Non-pigmented ciliary epithelial cell (primary cell): ENCODE data around the gene STXBP5L.
"Not testable (repeated sequence)": the region's sequence is repeated elsewhere in the genome, so short reads cannot be mapped to it uniquely, and the experiment has no call there.

Experiments used
- DNase-seq: peaks from one replicate; pipeline ENCODE4 v3.0.0-alpha.2; 2010; ENCODE audit warnings: low read depth

Gene STXBP5L

DNA sequence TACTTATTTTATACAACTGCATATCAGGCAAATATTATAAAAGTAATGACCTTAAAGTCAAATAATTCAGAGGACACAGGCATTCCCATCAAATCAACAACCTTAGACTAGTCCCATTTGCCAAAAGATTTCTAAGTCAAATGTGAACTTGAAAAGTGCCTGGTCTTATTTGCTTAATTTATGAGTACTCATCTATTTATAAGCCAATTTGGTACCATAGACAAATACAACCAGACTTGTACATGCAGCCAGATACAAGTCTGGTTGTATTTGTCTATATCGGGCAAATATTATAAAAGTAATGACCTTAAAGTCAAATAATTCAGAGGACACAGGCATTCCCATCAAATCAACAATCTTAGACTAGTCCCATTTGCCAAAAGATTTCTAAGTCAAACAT is 322.2 kb downstream of the STXBP5L start:
- not testable (repeated sequence) for DNase-seq

DNA sequence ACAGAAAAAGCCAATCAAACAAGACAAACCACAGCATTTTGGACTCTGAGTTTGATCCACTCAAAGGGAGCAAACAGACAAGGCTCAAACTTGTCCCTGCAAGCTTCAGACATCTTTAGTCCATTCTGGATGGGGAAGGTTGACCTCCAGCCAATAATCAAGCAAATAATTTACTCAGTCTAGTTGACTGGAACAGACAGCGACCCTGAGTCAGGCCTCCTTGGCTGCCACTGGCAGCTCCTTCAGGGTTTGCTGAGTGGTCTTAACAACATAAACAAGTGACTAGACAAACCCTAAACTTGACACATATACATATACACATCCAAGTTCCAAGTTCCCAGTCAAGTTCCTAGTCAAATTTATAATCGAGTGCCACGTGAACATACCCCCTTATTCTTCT is 323.9 kb downstream of the STXBP5L start:
- no peak for DNase-seq

DNA sequence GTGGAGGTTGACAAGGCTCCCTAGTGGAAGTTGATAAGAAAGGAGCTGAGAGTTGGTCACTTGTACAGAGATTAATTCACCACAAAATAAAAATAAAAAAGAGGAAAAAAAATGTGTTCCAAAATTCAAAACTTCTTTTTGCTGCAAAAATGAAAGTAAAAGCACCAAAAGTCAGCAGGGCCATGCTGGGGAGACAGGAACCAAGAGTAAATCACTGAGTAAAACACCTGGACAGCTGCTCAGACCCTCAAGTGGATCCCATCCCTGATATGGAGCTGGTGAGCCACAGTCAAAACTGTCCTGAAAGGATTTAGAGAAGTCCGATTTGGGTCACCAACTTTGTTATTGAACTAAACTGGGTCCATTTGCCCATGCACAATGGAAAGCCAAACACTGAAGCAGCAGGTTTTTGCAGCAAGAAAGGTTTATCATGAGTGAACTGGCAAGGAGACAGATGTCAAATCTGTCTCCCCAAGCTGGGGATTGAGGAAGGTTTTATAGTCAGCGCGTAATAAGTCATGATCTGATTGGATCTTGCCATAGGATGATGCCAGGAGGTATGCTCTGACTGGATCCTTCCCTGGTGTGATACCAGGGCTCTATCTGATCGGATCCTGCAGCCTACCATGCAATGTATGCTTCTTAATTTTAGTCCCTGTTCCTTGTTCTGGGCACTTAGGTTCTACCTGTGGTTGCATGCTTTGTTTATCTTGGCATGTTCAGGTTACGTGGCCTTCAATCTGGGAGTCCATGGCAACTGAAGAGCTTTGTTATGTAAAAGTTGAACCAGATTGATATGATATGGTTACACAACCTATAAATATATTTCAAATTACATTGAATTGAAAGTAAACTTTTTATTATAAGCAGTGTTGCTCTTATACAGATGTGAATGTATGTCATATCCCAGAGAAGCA is 324.6 kb downstream of the STXBP5L start:
- no peak for DNase-seq

DNA sequence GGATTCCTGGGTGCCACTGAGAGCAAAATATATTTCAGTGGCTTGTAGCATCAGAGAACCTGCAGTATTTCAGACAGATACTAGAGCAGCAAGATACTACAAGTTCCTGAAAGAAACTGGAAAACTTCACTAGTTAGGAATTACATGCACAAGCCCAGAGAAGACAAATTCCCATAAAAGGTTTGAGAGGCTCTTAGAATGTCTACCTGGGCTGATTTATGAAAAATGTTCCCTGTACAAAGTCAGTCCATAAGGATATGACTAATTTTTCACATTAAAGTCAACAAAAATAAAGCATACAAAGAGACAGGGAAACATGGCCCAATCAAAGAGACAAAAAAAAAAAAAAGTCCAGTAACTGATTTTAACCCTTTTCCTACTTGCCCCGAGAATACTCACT is 335.2 kb downstream of the STXBP5L start:
- DNase-seq = no peak

DNA sequence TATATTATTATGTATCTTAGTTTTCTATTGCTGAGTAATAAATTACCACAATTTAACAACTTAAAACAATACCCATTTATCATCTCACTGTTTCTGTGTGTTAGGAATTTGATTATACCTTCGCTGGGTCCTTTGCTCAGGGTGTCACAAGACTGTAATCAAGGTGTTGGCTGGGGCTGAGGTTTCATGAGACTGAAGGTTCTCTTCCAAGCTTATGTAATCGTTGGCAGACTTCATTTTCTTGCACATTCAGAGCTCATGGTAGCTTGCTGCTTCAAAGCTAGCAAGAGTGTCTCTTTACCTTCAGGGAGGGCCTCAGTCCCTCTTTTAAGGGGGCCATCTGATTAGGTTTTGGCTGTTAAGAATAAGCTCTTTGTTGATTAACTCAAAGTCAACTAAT is 344.7 kb downstream of the STXBP5L start:
- no peak for DNase-seq

DNA sequence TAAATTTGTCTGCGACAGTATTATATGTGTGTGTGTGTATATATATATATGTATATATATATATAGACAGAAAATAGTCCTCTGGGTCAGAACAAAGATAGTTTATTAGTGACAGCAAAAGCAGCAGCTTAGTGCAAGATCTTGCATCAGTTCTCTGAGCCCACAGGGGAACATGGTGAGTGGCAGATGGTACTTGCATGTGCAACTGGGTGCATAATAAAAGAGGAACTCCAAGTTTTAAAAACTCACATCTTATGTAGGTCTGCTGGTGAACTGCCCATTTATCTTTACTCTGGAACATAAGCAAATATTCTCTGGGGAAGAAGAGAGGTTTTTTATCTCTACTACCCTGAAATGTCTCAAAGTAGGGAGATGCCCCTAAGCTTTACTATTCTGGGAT is 361.4 kb downstream of the STXBP5L start:
- no peak for DNase-seq

DNA sequence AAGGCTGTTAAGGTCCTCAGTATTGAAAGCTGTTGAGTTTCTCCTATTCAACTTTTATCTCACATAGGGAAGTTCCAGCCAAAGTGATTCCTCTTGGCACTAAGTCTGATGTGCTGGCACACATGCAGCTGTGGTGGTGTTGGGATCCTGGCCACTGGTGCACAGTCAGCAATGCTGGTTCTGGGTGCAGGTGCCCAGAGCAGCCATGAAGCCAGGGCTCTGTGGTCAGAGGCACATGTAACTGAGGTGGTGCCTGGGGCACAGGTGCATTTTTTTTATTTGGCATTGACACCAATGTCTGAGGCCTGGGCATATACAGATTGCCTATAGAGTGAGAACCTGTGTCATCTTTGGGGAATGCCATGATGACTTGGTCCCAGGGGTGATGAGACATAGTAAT is 366.4 kb downstream of the STXBP5L start:
- DNase-seq = no peak

DNA sequence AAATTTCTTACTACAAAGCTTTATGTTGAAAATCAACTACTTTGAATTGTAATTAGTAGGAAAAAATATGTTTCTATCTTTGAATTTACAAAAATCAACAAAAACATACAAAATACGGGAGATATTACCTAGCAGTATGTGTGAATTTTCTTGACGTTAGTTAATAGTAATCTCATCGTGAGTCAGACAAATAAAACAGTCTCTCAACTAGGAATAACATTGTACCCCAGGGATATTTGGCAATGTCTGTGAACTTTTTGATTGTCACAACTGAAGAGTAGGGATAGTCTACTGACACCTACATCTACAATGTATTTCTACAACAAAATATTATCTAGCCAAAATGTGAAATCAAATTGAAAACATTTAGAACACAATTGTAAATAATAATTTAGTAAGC is 387.4 kb downstream of the STXBP5L start:
- no peak for DNase-seq

DNA sequence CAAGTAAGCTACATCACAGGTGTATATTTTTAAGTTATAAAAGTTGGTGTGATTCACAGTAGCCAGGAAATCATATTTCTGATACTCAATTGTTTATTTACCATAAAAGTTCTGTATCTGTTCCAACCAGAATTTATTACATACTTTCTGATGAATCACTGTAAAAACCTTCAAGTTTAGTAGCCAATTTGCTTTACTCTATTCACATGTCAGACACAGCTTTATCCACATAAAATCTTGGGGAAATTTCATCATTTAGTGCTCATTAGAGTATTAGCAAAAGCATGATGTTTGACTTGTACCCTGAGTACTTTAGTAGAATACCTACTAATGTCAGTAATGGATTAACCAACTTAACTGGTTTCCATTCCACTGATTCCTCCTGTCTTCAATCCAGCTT is 388.0 kb downstream of the STXBP5L start:
- DNase-seq = peak; percentile 30

DNA sequence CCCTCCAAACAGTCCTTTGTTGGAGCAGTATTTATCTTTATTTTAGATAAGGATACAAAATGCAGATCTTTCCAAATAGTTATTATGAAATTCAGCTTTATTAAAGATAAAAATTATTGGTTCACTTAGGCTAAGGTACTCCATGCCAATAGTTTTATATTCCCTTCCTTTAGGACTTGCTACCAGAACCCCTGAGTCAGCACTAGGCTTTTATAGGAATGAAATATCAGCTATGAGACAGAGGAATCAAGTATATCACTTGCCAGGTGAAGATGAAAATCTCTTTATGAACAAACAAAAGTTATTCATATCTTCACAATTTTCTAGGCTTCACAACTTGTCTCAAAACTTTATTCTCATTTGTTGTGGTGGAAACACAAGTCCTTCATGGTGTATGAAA is 416.3 kb downstream of the STXBP5L start:
- no peak for DNase-seq

DNA sequence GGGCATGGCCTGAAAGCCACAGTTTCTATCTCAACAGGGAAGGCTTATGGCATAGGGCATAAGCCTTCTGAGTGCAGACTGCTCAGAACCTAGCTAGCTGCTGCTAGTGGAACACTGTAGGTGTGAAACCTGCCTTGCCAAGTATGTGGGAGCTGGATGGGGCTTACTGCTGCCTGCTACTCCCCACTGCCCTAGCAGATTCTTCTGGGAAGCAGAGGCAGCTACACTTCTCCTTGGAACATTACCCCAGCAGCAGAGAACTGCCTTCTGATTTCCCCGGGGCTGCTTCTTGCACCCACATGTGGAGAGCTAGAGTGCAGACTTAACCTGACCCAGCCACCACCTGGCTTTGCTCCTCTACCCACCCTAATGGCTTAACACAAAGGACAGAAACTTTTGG is 422.1 kb downstream of the STXBP5L start:
- DNase-seq = no peak

DNA sequence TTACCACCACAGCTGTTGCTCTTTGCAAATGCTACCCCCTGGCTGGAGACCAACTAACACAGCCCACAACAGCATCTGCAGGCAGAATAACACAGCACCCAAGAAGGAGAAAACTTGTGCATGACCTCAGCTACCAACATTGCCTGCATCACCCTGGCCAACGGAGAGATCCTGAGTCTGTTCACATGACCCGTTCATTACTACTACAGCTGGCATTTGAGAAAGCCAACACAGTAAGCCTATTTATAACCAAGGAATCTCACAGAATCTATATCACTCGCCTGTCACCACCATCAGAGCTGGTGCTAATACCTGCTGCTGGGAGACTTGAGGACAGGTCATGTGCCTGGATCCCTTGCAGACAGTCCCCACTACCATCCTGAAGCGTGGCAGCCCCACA is 422.6 kb downstream of the STXBP5L start:
- no peak for DNase-seq

DNA sequence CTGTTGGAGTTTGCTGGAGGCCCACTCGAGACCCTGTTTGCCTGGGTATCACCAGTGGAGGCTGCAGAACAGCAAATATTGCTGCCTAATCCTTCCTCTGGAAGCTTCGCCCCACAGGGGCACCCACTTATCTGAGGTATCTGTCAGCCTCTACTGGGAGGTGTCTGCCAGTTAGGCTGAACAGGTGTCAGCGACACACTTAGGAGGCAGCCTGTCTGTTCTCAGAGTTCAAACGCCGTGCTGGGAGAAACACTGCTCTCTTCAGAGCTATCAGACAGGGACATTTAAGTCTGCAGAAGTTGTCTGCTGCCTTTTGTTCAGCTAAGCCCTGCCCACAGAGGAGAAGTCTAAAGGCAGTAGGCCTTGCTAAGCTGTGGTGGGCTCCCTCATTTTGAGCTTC is 448.0 kb downstream of the STXBP5L start:
- DNase-seq = not testable (repeated sequence)

DNA sequence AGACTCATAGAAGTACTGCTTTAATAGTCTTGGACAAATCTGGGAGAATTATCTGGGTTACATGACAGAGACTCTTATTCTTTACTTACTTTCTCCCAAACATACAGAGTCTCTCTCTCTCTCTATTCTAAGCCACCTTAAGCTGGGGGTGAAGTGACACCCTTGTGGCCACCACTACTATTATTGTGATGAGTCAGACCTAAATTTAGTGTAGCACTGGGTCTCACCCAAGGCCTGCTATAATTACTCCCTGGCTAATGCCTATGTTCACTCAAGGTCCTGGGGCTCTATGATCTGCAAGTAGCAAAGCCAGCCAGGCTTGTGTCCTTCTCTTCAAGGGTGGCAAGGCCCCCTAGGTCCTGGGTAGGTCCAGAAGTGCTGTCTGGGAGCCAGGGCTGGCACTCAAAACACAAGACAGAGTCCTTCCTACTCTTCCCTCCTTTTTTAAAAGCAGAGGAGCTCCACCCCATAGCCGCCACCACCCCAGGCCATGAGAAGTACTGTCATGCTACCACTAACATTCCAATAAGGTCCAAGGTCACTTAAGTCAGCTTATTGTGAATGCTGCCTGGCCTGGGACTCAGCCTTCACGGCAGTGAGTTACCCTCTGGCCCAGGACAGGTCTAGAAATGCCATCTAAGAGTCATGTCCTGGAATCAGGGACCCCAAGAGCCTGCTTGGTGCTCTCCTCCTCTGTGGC is 454.2 kb downstream of the STXBP5L start:
- no peak for DNase-seq

DNA sequence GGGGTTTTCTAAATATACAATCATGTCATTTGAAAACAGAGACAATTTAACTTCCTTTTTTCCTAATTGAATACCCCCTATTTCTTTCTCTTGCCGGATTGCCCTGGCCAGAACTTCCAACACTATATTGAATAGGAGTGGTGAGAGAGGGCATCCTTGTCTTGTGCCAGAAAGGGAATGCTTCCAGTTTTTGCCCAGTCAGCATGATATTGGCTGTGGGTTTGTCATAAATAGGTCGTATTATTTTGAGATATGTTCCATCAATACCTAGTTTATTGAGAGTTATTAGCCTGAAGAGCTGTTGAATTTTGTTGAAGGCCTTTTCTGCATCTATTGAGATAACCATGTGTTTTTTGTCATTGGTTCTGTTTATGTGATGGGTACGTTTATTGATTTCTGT is 480.3 kb downstream of the STXBP5L start:
- DNase-seq = not testable (repeated sequence)

DNA sequence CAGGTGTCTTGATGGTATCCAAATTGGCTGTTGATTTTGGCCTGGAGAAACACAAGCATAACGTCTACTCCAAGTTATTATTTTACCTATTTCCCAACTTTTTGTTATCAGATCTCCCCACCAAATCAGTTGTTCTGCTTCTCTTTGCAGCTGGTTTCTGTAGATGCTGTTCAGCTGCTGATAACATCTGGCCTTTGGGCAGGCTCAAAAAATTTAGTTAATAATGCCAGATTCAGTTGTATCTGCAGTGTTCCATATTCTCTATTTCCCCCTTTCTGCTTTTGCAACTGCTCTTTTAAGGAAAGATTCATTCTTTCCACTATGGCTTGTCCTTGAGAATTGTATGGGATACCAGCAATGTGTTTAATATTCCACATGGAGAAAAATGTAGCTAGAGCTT is 488.0 kb downstream of the STXBP5L start:
- not testable (repeated sequence) for DNase-seq

DNA sequence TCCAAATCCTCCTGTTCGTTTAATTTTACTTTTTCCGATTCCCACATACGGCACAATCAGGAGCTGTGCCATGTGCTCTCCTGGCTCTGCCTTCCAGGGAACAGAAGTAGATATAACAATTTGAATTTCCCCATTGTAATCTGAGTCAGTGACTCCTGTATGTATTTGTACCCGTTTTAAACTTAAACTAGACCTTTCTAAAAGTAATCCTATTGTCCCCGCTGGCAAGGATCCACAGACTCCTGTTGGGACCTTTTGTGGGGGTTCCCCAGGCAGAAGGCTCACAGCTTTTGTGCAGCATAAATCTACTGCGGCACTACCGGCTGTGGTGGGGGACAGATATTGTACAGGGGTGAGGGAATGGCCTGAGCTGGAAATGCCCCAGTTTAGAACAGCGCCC is 490.0 kb downstream of the STXBP5L start:
- DNase-seq = not testable (repeated sequence)

DNA sequence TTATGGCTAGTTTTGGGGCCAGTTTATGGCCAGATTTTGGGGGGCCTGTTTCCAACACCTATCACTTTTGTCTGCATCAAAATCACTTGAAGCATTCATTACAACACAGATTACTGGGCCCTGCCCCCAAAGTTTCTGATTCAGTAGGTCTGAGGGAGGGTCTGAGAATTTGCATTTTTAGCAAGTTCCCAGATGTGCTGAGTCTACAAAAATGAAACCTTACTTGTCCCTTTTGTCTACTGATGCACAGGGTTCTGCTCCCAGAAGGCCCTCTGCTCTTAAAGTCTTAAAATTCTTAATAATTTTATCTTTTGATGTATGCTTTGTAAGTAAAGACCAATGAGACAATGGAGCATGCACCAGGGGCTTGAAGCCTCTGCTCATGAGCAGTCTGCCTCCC is 491.8 kb downstream of the STXBP5L start:
- no peak for DNase-seq

DNA sequence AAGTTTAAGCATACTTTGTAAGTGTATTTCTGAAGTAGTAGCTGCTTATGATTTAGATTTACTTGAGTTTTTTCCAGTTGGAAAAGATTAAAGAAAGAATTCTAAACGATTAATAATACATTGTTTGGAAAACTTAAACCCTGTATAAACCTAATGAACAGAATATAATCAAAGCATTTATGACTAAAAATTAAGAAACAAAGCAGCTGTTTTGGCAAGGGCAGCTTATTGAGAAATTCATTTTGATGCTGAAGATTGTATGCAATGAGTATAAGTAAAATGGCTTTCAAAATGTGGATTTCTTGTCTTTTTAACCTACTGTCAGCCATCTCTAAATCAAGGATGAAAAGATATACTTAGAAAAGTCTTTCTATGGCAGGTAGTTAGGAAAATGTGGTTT is 497.6 kb downstream of the STXBP5L start:
- no peak for DNase-seq

DNA sequence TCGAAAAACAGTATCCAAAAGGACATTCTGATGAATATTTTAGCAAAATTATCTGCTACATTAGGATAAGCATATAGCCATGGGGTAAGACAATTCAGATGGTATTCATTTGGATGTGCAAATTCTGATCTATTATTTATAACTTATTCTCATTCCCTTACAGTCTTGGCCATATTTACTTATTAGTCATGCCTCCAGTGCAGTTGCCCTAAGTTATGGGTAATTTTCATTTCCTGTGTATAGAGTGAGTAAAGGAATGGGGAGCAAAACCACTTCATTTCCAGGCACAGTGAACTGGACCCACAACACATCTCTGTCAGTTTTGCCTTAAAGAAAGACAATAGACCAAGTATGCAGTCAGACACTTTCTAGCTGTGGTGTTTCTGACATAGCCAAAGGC is 503.5 kb downstream of the STXBP5L start:
- no peak for DNase-seq

DNA sequence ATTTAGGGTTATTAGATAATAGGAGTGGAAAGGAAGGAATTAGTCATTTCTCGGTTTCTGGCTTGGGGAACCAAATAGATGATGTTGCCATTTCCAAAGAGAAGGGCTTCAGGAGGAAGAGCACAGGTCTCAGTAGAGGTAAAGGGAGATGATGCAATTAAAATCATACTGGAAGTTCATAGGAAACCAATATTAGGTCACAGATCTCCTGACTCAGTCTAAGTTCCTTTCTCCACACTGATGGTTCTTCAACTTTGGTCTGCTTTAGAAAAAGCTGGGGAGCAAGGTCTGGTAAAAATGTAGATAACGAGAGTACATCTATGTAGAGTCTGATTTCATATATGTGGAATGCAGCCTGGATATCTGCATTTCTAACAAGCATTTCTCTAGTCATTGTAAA is 506.9 kb downstream of the STXBP5L start:
- DNase-seq = no peak

DNA sequence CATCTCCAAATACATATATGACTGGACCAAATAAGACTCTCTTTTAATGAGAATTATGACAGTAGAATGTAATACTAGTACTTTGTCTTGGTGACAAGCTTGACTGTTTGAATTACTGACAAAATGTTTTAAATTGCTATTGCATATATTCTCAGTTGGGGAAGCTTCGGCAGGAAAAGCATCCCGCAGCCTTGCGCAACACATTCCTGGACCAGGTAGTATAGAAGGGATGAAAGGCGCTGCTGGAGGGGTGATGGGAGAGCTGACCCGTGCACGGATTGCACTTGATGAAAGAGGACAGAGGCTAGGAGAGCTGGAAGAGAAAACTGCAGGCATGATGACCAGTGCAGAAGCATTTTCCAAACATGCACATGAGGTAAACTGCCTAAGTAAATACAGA is 510.2 kb downstream of the STXBP5L start:
- DNase-seq = no peak

DNA sequence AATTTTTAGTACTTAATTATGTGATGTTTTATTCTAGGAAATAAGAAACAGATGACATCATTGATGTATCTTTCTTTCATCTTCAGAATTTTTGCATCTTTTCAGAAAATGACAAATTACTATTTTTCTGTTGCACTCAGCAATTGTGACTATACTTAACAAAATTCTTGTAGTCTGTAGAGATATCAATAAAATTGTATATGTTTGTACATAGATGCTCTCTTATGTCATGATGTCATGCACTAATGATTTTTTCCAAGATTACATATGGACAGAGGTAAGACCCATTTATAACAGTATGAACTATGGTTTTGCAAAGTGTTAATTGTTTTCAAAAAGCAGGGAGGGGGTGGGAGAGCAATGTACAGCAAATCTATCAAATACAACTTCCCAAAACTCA is 516.5 kb downstream of the STXBP5L start:
- no peak for DNase-seq
